Fibroblast of skin of back (primary cell): ENCODE measurements around the gene ADAMTS3. TPM values are rescaled to one million over a fixed set of nuclear protein-coding genes. Genes with fewer than 3 reads are reported as not detected.

Experiments used
- DNase-seq: peaks from one replicate; pipeline ENCODE4 v3.0.0-alpha.2; 2013
- polyA plus RNA-seq, 2 experiments: library from polyadenylated mRNA; unstranded; fragments of 120-200 nt; gene quantifications; one replicate each; pipeline ENCODE4 v1.2.1, GENCODE V29; 2013; ENCODE audit not compliant: insufficient read length in 2 of 2

ADAMTS3 gene
- polyA plus RNA-seq (2013, experiment 1 of 2; ENCODE audit: insufficient read length) = 0.86 TPM
- polyA plus RNA-seq (2013, experiment 2 of 2; ENCODE audit: insufficient read length) = 0.47 TPM

- DNase-seq = peak; percentile 63
Observed at GRCh38 chr4:72568959-72569718, at the start of gene ADAMTS3. Gene ADAMTS3, minus strand, starts transcription at chr4:72569221. Its CDS starts 459 bp downstream, at chr4:72568762.

GRCh38 chr4:72613959-72614358 lies 44.9 kb upstream of the ADAMTS3 start:
- no peak for DNase-seq

DNA sequence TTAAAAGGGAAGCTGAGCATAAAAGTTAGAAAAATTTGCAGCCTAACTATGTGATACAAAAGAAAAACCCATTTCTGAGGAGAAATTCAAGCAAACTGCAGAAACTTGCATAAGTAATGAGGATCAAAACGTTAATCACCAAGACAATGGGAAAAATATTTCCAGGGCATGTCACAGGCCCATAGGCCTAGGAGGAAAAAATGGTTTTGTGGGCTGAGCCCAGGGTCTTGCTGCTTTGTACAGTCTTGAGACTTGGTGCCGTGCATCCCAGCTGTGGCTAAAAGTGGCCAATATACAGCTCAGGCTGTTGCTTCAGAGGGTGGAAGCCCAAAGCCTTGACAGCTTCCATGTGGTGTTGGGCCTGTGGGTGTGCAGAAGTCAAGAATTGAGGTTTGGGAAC lies 37.7 kb upstream of the ADAMTS3 start:
- no peak for DNase-seq

DNA sequence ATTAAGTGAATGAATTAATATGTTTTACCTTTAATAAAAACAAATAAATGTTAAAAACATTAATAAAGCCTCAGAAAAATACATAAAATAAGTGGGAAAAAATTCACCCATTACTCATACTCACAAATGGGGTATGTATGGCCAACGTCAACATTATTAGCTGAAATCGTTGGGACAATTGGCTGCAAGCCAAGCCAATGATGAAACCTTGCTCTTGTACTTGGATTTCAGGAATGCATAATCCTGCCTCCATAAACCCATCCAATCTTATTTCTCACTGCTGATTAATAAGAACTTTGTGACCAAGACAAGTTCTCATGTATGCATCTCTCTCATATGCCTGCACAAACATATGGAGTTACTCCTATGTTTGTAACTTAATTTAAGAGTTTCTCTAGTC lies 35.3 kb upstream of the ADAMTS3 start:
- peak; percentile 42 for DNase-seq

DNA sequence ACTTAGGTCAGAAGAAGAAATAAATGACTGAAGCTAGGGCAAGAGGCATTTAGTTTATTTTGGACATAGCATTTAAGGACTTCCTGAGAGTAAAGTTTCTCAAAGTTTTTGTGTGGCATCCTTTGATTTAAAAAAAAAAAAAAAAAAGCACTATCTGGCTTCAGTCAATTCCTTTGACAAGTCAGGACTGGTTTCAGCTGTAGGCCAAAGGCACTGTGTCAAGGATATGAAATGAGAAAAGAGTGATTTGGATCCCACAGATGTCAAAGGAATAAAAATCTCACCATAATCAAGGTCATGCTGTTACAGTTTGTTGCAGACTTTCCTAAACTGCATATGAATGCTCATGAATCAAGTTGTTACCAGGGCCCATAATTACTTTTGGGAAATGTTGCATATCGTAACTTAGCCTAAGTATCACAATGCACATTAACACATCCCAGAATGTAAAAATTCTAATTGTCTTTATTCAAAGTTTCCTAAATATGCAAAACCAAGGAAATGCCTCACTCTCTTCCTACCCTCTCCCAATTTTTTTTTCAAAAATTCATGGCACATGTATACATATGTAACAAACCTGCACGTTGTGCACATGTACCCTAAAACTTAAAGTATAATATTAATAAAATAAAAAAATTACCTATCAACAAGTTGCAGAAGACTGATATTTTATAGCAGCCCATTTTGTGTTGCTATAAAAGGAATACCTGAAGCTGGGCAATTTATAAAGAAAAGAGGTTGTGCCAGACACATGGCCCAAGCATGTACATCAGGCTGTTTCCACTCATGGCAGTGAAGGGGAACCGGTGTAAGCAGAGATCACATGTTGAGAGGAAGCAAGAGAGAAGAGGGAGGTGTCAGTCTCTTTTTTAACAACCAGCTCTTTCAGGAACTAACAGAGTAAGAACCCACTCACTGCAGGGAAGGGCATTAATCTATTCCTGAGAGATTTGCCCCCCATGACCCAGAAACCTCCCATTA lies 33.7 kb upstream of the ADAMTS3 start:
- no peak for DNase-seq

GRCh38 chr4:72591547-72592454 lies 22.8 kb upstream of the ADAMTS3 start:
- peak; percentile 30 for DNase-seq

DNA sequence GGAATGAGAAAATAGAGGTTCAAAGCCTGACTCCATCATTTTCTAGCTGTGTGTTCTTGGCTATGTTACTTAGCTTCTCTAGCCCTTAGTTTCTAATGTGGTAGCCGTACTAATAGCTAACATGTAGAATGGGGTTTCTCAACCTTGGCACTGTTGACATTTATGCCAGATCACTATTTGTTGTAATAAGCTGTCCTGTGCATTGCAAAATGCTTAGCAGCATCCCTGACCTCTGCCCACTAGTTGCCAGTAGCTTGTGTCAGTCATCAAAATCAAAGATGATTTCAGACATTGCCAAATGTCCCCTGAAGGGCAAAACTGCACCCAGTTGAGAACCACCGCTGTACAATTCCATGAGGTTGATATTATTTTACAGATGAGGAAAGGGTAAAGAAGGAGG lies 18.3 kb upstream of the ADAMTS3 start:
- no peak for DNase-seq

DNA sequence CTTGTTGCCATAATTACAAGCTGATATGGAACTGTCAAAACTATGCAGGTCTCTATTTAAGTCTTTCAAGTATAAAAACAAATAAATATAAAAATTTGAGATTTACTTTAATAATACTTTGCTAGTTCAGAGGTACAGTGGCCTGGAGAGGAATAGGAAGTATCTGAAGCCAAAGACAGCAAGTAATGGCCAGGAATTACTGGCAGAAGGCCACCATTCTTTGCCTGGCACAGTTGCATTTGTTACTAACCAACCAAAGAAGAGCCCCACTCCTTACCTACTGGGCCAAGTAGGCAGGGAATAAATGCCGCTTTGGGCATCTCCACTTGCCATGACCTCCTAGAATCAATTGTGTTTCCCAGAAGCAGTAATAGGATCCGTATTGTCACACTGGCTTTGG lies 13.8 kb upstream of the ADAMTS3 start:
- no peak for DNase-seq

DNA sequence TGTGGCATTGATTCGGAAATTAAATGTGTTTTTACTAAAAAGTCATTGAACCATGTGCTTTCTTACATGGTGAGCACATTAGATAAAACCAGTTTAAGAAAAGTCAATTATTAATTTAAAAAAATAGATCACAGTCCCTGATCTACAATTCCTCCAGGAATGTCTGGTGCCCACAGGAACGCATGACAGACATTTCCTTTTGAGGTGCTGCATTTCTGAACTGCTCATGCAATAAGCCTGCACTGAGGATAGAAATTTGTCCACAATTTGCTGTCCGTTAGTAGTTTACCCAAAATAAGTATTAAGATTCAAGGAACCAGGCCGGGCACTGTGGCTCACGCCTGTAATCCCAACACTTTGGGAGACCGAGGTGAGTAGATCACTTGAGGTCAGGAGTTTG lies 8.2 kb upstream of the ADAMTS3 start:
- DNase-seq = no peak

DNA sequence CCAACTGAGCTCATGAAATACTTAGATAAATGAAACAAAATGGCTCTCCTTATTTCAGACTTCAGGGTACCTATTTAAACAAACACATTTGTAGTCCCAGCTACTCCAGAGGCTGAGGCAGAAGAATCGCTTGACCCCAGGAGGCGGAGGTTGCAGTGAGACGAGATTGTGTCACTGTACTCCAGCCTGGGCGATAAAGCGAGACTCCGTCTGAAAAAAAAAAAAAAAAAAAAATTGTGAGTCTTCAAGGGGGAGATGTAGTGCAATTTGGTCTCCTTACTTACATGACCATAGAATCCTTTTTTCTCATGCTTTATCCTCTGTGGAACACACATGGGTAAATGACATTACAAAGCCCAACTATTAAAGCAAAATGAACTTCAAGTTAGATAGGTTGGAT lies 2.3 kb upstream of the ADAMTS3 start:
- no peak for DNase-seq

DNA sequence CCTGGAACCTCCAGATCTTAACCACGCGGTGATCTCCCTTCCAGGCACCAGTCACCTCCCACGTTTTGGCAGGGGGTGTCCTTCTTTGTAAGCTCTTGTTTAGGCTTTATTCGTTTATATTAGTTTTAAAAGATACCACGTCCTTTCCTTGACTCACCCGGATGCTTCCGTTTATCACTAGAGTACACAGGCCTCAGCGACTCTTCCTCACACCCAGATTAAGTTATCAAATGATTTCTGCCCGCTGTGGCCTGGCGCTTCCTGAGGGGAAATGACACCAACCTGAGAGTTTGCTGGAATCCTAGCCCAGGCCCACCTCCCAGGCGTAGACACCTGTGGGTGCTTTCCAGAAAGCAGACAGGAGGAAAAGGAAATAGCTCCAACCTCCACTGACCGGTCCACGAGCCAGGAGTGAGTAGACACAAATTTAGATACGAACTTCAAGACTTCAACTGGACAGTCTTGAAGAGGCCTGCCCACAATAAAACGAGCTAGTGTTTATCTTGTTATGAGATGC lies 756 bp upstream of the ADAMTS3 start:
- no peak for DNase-seq

DNA sequence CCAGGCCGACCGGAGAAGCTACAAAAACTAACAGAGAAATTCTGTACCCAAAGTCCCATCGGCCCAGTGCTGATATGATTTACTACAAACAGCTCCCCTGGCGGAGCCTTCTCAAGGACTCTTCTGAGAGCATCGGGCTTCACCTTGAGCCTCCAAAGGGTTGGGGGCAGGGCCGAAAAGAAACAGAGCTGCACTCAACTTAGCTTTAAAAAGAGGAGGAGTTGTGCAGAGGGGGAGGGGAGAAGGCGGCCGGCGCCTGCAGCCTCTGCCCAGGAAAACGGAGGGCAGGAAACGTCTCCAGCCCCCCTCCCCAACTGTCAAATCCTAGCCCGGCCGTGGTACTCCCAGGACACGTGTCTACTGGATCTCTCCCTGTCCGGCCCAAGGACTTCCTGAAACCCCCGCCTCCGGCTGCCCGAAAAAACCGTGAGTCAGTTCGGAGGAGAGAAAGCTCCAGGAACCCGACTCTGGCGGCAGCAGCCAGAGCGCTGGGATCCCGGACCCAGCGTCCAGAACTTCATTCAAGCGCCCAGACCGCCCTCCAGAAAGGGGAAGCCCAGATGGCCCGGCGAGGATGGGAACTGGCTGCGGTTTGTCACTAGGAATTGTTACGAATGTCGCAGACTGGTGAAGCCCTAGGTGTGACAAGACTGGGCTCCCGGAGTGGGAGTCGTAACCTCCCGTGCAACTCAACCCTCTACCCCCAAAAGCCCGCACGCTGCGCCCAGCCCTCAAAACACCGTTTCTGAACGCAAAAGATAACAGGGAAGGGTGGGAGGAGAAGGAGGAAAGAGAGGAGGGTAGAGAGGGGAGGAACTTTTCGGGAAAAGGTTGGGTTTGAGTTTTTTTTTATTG lies 973 bp downstream of the ADAMTS3 start:
- peak; percentile 75 for DNase-seq

DNA sequence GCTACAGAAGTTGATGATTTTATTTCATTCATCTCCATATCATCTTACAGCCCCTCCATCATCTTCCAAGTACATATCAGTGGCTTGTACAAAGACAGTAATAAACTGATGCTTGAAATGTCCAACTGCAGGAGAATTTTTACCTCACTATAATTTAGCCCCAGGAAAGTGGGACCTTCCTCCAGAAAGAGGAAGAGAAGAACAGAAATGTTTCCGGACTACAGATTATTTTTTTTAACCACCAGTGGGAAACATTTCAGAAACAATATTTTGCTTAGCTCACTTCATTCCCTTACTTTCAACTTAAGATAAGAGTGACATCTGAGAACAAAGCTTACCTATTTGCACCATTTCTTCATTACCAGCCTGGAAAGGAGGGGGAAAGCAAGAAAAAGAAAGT lies 2.0 kb downstream of the ADAMTS3 start:
- no peak for DNase-seq

DNA sequence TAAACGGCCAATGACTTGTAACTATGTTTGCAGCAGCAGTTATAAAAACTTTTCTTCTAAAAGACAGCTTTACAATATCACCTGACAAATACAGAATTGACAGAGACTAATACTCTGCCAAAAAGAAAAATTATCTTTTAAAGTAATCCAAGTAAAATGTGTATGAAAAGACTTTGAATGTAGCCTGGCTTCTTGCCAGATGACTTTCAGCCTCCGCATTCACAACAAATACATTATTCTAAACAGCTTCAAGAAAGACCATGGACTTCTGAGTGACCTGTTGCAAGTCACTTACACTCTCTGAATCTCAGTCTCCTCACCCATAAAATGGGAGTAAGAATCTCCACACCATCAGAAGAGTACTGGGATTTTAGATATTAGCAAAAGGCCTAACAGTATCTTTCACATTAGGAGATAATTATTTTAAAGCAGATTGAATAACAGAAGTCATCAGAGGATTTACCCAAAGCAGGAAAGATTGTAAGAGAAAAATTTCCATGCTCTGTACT lies 2.5 kb downstream of the ADAMTS3 start:
- DNase-seq = no peak

GRCh38 chr4:72564789-72565188 lies 4.2 kb downstream of the ADAMTS3 start:
- no peak for DNase-seq

GRCh38 chr4:72564184-72564583 lies 4.8 kb downstream of the ADAMTS3 start:
- DNase-seq = peak; percentile 57

GRCh38 chr4:72558655-72559054 lies 10.4 kb downstream of the ADAMTS3 start:
- DNase-seq = no peak

DNA sequence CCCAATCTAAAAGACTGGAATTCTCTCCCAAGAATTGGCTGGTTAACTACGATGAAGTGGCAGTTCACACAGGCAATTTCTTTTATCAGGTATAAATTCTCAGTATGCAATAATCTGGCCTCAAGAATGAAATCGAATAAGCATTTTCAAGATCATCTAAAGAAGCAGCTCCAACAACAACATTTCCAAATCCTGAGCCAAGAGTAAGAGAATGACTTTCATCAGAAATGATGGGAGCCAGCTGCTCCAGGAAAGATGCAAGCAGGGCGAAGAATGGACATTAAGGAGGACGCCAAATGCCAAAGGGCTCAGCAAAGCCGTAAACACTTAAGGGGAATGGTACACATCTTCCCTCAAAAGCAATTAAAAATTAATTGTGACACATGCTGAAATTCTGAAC lies 12.0 kb downstream of the ADAMTS3 start:
- DNase-seq = no peak

- no peak for DNase-seq
Observed at GRCh38 chr4:72555377-72555831, 13.6 kb downstream of the ADAMTS3 start.

GRCh38 chr4:72553540-72554337 lies 15.3 kb downstream of the ADAMTS3 start:
- no peak for DNase-seq
